SK-N-SH (cell line): ENCODE results near the gene TRIM16. TPM values are rescaled to one million over a fixed set of nuclear protein-coding genes. Genes with fewer than 3 reads are reported as not detected.
"Not testable (repeated sequence)": the region's sequence is repeated elsewhere in the genome, so short reads cannot be mapped to it uniquely, and the experiment has no call there.

Experiments used
- CTCF ChIA-PET: fragments of 300-600, 350-600 bp; formaldehyde crosslinking; extraction: SDS; loops from one replicate; lab custom pipeline; 2021; lab: Yijun Ruan, JAX
- POLR2A ChIA-PET: fragments of 350-600 bp; sonication (Branson Sonifier 250); formaldehyde crosslinking; extraction: SDS; loops from one replicate; lab custom pipeline; 2020; ENCODE audit warnings: antibody characterized with exemption, inconsistent platforms; lab: Yijun Ruan, JAX
- DNase-seq: peaks from one replicate; pipeline ENCODE4 v3.0.0; 2012
- H2AFZ ChIP-seq: fragments of 200-600 bp; sonication (generic); 2 replicates; pipeline ENCODE4 v1.8.1; 2016; ENCODE audit warnings: antibody characterized with exemption, mild to moderate bottlenecking, low read depth
- H3F3A ChIP-seq: fragments of 200-600 bp; sonication (generic); replicated peaks from 2 replicates; pipeline ENCODE3; 2016; ENCODE audit warnings: antibody characterized with exemption, mild to moderate bottlenecking; ENCODE audit not compliant: insufficient read depth
- H3K27ac ChIP-seq, 2 experiments: fragments of 200-500 bp in 1 of 2; fragments of 200-600 bp in 1 of 2; sonication (Bioruptor generic) in 1 of 2; sonication (generic), shearing (Covaris generic) in 1 of 2; 2 replicates each; pipeline versions ENCODE4 v1.5.1 to v1.6.1; 2014 to 2016; ENCODE audit warnings: low read depth in 2 of 2, inconsistent platforms in 1 of 2, low read length in 1 of 2, mild to moderate bottlenecking in 1 of 2, mixed read lengths in 1 of 2
- H3K27me3 ChIP-seq: fragments of 200-600 bp; sonication (generic), shearing (Covaris generic); 2 replicates; pipeline ENCODE4 v1.6.1; 2016; ENCODE audit warnings: mixed run types; ENCODE audit not compliant: insufficient read depth
- H3K36me3 ChIP-seq, 2 experiments: fragments of 200-500 bp in 1 of 2; fragments of 200-600 bp in 1 of 2; sonication (Bioruptor generic) in 1 of 2; sonication (generic) in 1 of 2; replicated peaks in 1 of 2; 2 replicates each; pipeline versions ENCODE3 to v1.5.1; 2014 to 2016; ENCODE audit warnings: low read length in 1 of 2, mild to moderate bottlenecking in 1 of 2; ENCODE audit not compliant: insufficient read depth in 2 of 2, control insufficient read depth in 1 of 2
- H3K4me1 ChIP-seq, 2 experiments: fragments of 200-500 bp in 1 of 2; fragments of 200-600 bp in 1 of 2; sonication (Bioruptor generic) in 1 of 2; sonication (generic), shearing (Covaris generic) in 1 of 2; 2 replicates each; pipeline versions ENCODE4 v1.5.1 to v1.6.1; 2014 to 2016; ENCODE audit warnings: low read depth in 1 of 2, low read length in 1 of 2, mixed run types in 1 of 2; ENCODE audit not compliant: insufficient read depth in 2 of 2, control insufficient read depth in 1 of 2
- H3K4me2 ChIP-seq: fragments of 200-600 bp; sonication (generic), shearing (Covaris generic); 2 replicates; pipeline ENCODE4 v1.6.1; 2017; ENCODE audit warnings: mixed run types
- H3K4me3 ChIP-seq, 2 experiments: fragments of 200-500 bp in 1 of 2; fragments of 200-600 bp in 1 of 2; sonication (Bioruptor generic) in 1 of 2; sonication (generic), shearing (Covaris generic) in 1 of 2; 2 replicates each; pipeline versions ENCODE4 v1.5.1 to v1.8.1; 2014 to 2016; ENCODE audit warnings: low read depth in 2 of 2, inconsistent platforms in 1 of 2, low read length in 1 of 2, mild to moderate bottlenecking in 1 of 2, mixed read lengths in 1 of 2, moderate library complexity in 1 of 2
- H3K79me2 ChIP-seq: fragments of 200-600 bp; sonication (generic); 2 replicates; pipeline ENCODE4 v1.8.1; 2017; ENCODE audit warnings: mild to moderate bottlenecking; ENCODE audit not compliant: insufficient read depth
- H3K9ac ChIP-seq: fragments of 200-600 bp; sonication (generic); 2 replicates; pipeline ENCODE4 v1.6.1; 2017; ENCODE audit warnings: mixed run types
- H3K9me2 ChIP-seq: fragments of 200-600 bp; sonication (generic); 2 replicates; pipeline ENCODE4 v1.6.1; 2017; ENCODE audit warnings: mixed run types
- H3K9me3 ChIP-seq: fragments of 200-600 bp; sonication (generic); 2 replicates; pipeline ENCODE4 v1.6.1; 2017; ENCODE audit warnings: mixed run types, mild to moderate bottlenecking, moderate library complexity
- H4K20me1 ChIP-seq: fragments of 200-600 bp; sonication (generic); 2 replicates; pipeline ENCODE4 v1.6.1; 2017; ENCODE audit warnings: mild to moderate bottlenecking, mixed run types; ENCODE audit not compliant: insufficient read depth
- EP300 ChIP-seq, 2 experiments: IDR thresholded peaks; 2 replicates each; pipeline versions ENCODE4 v1.4.0 to v1.6.1; 2012; ENCODE audit warnings: borderline replicate concordance in 1 of 2, low read depth in 1 of 2, low read length in 1 of 2
- EZH2phosphoT487 ChIP-seq: fragments of 200-600 bp; sonication (generic); IDR thresholded peaks from 2 replicates; pipeline ENCODE4 v1.6.1; 2017; ENCODE audit warnings: low read depth, mixed run types, mild to moderate bottlenecking, antibody characterized with exemption, moderate library complexity, borderline replicate concordance
- FOSL2 ChIP-seq: IDR thresholded peaks from 2 replicates; pipeline ENCODE4 v1.4.0; 2012; ENCODE audit warnings: low read depth, mild to moderate bottlenecking, moderate library complexity, borderline replicate concordance
- FOXM1 ChIP-seq: IDR thresholded peaks from 2 replicates; pipeline ENCODE4 v1.4.0; 2012; ENCODE audit warnings: low read depth, mild to moderate bottlenecking
- NRF1 ChIP-seq: IDR thresholded peaks from 2 replicates; pipeline ENCODE4 v1.6.1; 2012; ENCODE audit warnings: low read depth, mild to moderate bottlenecking, low read length
- RCOR1 ChIP-seq: fragments of 150-350 bp; IDR thresholded peaks from 2 replicates; pipeline ENCODE4 v1.6.1; 2017; ENCODE audit warnings: antibody characterized with exemption, low read length
- TEAD4 ChIP-seq: IDR thresholded peaks from 2 replicates; pipeline ENCODE4 v1.4.0; 2012; ENCODE audit warnings: mild to moderate bottlenecking, borderline replicate concordance; ENCODE audit not compliant: insufficient read depth
- YY1 ChIP-seq: IDR thresholded peaks from 2 replicates; pipeline ENCODE4 v1.4.0; 2012; ENCODE audit warnings: low read depth, mild to moderate bottlenecking
- WGBS: methylation state at CpG from one replicate; pipeline ENCODE4 v1.1.6; 2017; ENCODE audit warnings: low lambda C conversion rate; 5-methylcytosine and 5-hydroxymethylcytosine counted together
- polyA plus RNA-seq, 3 experiments: library from polyadenylated mRNA; depleted of rRNA; stranded (reverse); fragments of >200 nt; gene quantifications; 2 replicates each; pipeline ENCODE4 v1.2.3, GENCODE V29; 2012
- TF ChIP-seq, protein P1 (sequence below): IDR thresholded peaks from 2 replicates; pipeline ENCODE4 v1.4.0; 2012; ENCODE audit warnings: low read depth
- TF ChIP-seq, protein P2 (sequence below): IDR thresholded peaks from 2 replicates; pipeline ENCODE4 v1.6.1; 2012; ENCODE audit warnings: mild to moderate bottlenecking, low read depth, low read length, moderate library complexity

TRIM16 gene
- polyA plus RNA-seq, 1 of the 3 experiments (the other 2 are of a cell fraction), result 24.8 TPM

DNA sequence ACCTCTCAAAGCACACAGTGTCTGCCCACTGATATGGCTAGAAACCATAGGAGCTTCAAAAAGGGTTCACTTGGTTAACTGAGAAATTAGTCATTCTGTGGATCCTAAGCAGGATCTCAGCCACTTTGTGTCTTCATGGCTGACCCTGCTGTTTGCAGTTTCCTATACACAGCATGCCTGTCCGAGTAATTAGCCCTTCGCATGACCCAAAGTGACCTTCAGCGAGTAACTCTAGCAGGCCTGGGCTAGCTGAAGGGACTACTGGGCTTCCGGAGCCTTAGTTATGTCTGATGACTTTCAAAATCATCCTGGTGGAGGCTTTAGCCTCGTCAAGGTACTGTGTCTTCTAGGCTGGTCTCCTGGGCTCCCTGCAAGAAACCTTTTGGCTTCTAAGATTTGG, 35.7 kb downstream of the TRIM16 start:
- H2AFZ ChIP-seq, result no peak overlapping the region
- no peaks in the 10 kb centered on the region for H3K36me3 ChIP-seq
- no peak overlapping the region for H3K27ac ChIP-seq
- no peaks in the 10 kb centered on the region for H3K9me2 ChIP-seq
- H3F3A ChIP-seq, result peaks cover 4% of the 10 kb centered on the region
- peaks cover 23 to 28% of the 10 kb centered on the region in 2 experiments for H3K4me1 ChIP-seq
- no peak overlapping the region for H3K9ac ChIP-seq
- peak overlapping the region; percentile 49; the same call in 1 of the 2 replicates for H3K4me2 ChIP-seq
- H3K9me3 ChIP-seq, result no peaks in the 10 kb centered on the region
- peaks cover 30% of the 10 kb centered on the region; the same call in 1 of the 2 replicates for H3K79me2 ChIP-seq
- WGBS, result 52% methylated on average over 3 of the region's 5 CpGs
- TF ChIP-seq, protein P1, sequence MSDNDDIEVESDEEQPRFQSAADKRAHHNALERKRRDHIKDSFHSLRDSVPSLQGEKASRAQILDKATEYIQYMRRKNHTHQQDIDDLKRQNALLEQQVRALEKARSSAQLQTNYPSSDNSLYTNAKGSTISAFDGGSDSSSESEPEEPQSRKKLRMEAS, result no peak
- TF ChIP-seq, protein P2, sequence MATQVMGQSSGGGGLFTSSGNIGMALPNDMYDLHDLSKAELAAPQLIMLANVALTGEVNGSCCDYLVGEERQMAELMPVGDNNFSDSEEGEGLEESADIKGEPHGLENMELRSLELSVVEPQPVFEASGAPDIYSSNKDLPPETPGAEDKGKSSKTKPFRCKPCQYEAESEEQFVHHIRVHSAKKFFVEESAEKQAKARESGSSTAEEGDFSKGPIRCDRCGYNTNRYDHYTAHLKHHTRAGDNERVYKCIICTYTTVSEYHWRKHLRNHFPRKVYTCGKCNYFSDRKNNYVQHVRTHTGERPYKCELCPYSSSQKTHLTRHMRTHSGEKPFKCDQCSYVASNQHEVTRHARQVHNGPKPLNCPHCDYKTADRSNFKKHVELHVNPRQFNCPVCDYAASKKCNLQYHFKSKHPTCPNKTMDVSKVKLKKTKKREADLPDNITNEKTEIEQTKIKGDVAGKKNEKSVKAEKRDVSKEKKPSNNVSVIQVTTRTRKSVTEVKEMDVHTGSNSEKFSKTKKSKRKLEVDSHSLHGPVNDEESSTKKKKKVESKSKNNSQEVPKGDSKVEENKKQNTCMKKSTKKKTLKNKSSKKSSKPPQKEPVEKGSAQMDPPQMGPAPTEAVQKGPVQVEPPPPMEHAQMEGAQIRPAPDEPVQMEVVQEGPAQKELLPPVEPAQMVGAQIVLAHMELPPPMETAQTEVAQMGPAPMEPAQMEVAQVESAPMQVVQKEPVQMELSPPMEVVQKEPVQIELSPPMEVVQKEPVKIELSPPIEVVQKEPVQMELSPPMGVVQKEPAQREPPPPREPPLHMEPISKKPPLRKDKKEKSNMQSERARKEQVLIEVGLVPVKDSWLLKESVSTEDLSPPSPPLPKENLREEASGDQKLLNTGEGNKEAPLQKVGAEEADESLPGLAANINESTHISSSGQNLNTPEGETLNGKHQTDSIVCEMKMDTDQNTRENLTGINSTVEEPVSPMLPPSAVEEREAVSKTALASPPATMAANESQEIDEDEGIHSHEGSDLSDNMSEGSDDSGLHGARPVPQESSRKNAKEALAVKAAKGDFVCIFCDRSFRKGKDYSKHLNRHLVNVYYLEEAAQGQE, result no peak
- TF ChIP-seq EZH2phosphoT487, result no peak
- TF ChIP-seq FOXM1, result no peak
- no peak for TF ChIP-seq RCOR1
- no peak for TF ChIP-seq NRF1
- no peak for TF ChIP-seq TEAD4
- no peak for TF ChIP-seq FOSL2
- no peak for TF ChIP-seq YY1
- no peak for TF ChIP-seq EP300 (IDR thresholded peaks at IDR 0.05; ENCODE audit: borderline replicate concordance in 1 of 2, low read depth in 1 of 2, low read length in 1 of 2)
- H3K27me3 ChIP-seq, result no peaks in the 10 kb centered on the region
- ChIA-PET CTCF (no interaction called here), POLR2A (no interaction called here)
- H3K4me3 ChIP-seq, result no peak overlapping the region
- no peaks in the 10 kb centered on the region for H4K20me1 ChIP-seq
- no peak for DNase-seq

DNA sequence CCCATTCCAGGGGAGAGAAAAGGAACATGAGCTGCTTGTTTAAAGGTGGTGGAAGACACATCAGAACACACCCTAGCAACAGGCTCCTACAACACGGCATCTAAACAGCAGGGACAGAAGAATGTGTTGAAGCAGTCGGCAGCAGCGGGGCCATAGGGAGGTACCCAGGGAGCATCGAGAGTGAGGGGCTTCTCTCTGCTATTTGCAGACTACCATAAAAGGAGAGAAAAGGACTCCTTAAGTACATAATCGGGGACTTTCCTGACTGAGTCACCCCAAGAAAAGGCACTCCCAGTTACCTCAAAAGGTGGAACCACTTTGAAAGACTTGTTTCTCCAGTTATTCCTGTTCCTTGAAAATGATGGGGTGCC, 38.2 kb downstream of the TRIM16 start:
- DNase-seq, CTCF ChIA-PET, H3K9me2 ChIP-seq, H3K27me3 ChIP-seq, H2AFZ ChIP-seq, H3K4me3 ChIP-seq, H4K20me1 ChIP-seq, POLR2A ChIA-PET, H3K36me3 ChIP-seq, H3K9me3 ChIP-seq, H3F3A ChIP-seq: not testable (repeated sequence)
- H3K27ac ChIP-seq, result peak overlapping the region in 1 of 2 experiments; percentile 37; a peak in 2 of 4 replicates
- H3K9ac ChIP-seq, result 0 out of 2 replicates have a peak overlapping the region, but pooled peaks have one; percentile 21
- 74% methylated on average over 5 of the region's 5 CpGs for WGBS
- peak overlapping the region; percentile 42 for H3K4me2 ChIP-seq
- peaks cover 13 to 28% of the 10 kb centered on the region in 2 experiments for H3K4me1 ChIP-seq
- H3K79me2 ChIP-seq, result peaks cover 25% of the 10 kb centered on the region; the same call in 1 of the 2 replicates
